DMS 273 (cell line): Measurements from ENCODE around the gene TUBA1C.
"Not testable (repeated sequence)": the region's sequence is repeated elsewhere in the genome, so short reads cannot be mapped to it uniquely, and the experiment has no call there.

ENCODE experiments used
- DNase-seq: peaks from one replicate; lab custom pipeline; 2025; ENCODE audit not compliant: unreplicated experiment; lab: John Stamatoyannopoulos, UW

TUBA1C gene

GRCh38 chr12:49305762-49306510, 41.1 kb downstream of the TUBA1C start:
- DNase-seq, result no peak

GRCh38 chr12:49309386-49309785, 44.5 kb downstream of the TUBA1C start:
- no peak for DNase-seq

GRCh38 chr12:49310451-49311000, 45.6 kb downstream of the TUBA1C start:
- not testable (repeated sequence) for DNase-seq

- DNase-seq, result no peak
Observed at GRCh38 chr12:49314811-49315210, 49.9 kb downstream of the TUBA1C start.

- DNase-seq, result not testable (repeated sequence)
Observed at GRCh38 chr12:49317118-49317517, 52.2 kb downstream of the TUBA1C start.

GRCh38 chr12:49320411-49321103, 55.7 kb downstream of the TUBA1C start:
- not testable (repeated sequence) for DNase-seq

GRCh38 chr12:49322367-49322707, 57.5 kb downstream of the TUBA1C start:
- DNase-seq, result no peak

- DNase-seq, result peak; percentile 98
Observed at GRCh38 chr12:49322708-49323523, 58.0 kb downstream of the TUBA1C start, which contains the start of gene TROAP. Gene TROAP (plus strand): TSS chr12:49323255. CDS start chr12:49323609, 354 bp downstream.

GRCh38 chr12:49323524-49324097, 58.7 kb downstream of the TUBA1C start:
- DNase-seq, result no peak
